Measurements from ENCODE around the gene TMEM175. TPM values are rescaled to one million over a fixed set of nuclear protein-coding genes. Genes with fewer than 3 reads are reported as not detected.
"Not testable (repeated sequence)": the region's sequence is repeated elsewhere in the genome, so short reads cannot be mapped to it uniquely, and the experiment has no call there.

TMEM175 gene
- total RNA-seq, 1 donor from 2014 or later = 28.0 TPM

GRCh38 chr4:929096-929765 lies 3.0 kb upstream of the TMEM175 start:
- Mint-ChIP-seq H3K27me3 (ENCODE audit: low read depth) (no peaks in the 10 kb centered on the region), H3K4me1 (peaks cover 32% of the 10 kb centered on the region), H3K36me3 (no peaks in the 10 kb centered on the region), H3K9me3 (no peaks in the 10 kb centered on the region), H3K27ac (no peak overlapping the region), H3K4me3 (no peak overlapping the region)
- no peak for TF ChIP-seq CTCF (IDR thresholded peaks at IDR 0.05; ENCODE audit: unreplicated experiment)
- peak in 1 of 2 experiments; percentile 24 for DNase-seq (ENCODE audit: low spot score in 2 of 2, unreplicated experiment in 2 of 2)

GRCh38 chr4:930028-930551 lies 2.2 kb upstream of the TMEM175 start:
- TF ChIP-seq CTCF (IDR thresholded peaks at IDR 0.05; ENCODE audit: unreplicated experiment) = no peak
- Mint-ChIP-seq H3K9me3 (no peaks in the 10 kb centered on the region), H3K4me1 (peaks cover 30% of the 10 kb centered on the region), H3K27me3 (ENCODE audit: low read depth) (no peaks in the 10 kb centered on the region), H3K36me3 (no peaks in the 10 kb centered on the region), H3K4me3 (peak overlapping the region; percentile 93), H3K27ac (no peak overlapping the region)
- no peak for DNase-seq (ENCODE audit: low spot score in 2 of 2, unreplicated experiment in 2 of 2)

GRCh38 chr4:930827-931193 lies 1.4 kb upstream of the TMEM175 start:
- no peak for TF ChIP-seq CTCF (IDR thresholded peaks at IDR 0.05; ENCODE audit: unreplicated experiment)
- no peak for DNase-seq (ENCODE audit: low spot score in 2 of 2, unreplicated experiment in 2 of 2)
- no peaks in the 10 kb centered on the region for H3K9me3 Mint-ChIP-seq
- peak overlapping the region; percentile 94 for H3K27ac Mint-ChIP-seq
- no peaks in the 10 kb centered on the region for H3K27me3 Mint-ChIP-seq (ENCODE audit: low read depth)
- H3K4me1 Mint-ChIP-seq = peaks cover 30% of the 10 kb centered on the region
- no peaks in the 10 kb centered on the region for H3K36me3 Mint-ChIP-seq
- H3K4me3 Mint-ChIP-seq = peak overlapping the region; percentile 93

GRCh38 chr4:931194-931959 lies 883 bp upstream of the TMEM175 start:
- Mint-ChIP-seq H3K9me3 (no peaks in the 10 kb centered on the region), H3K36me3 (no peaks in the 10 kb centered on the region), H3K4me3 (peak overlapping the region; percentile 93), H3K27ac (peak overlapping the region; percentile 94), H3K4me1 (peaks cover 26% of the 10 kb centered on the region), H3K27me3 (ENCODE audit: low read depth) (no peaks in the 10 kb centered on the region)
- TF ChIP-seq CTCF (IDR thresholded peaks at IDR 0.05; ENCODE audit: unreplicated experiment) = no peak
- DNase-seq (ENCODE audit: low spot score in 2 of 2, unreplicated experiment in 2 of 2) = peak in 1 of 2 experiments; percentile 35

GRCh38 chr4:932713-933070 lies 432 bp downstream of the TMEM175 start:
- H3K9me3 Mint-ChIP-seq = no peaks in the 10 kb centered on the region
- H3K4me3 Mint-ChIP-seq = peak overlapping the region; percentile 93
- no peak for DNase-seq (ENCODE audit: low spot score in 2 of 2, unreplicated experiment in 2 of 2)
- peak overlapping the region; percentile 92 for H3K27ac Mint-ChIP-seq
- no peaks in the 10 kb centered on the region for H3K27me3 Mint-ChIP-seq (ENCODE audit: low read depth)
- H3K4me1 Mint-ChIP-seq = peaks cover 25% of the 10 kb centered on the region
- no peaks in the 10 kb centered on the region for H3K36me3 Mint-ChIP-seq
- no peak for TF ChIP-seq CTCF (IDR thresholded peaks at IDR 0.05; ENCODE audit: unreplicated experiment)

DNA sequence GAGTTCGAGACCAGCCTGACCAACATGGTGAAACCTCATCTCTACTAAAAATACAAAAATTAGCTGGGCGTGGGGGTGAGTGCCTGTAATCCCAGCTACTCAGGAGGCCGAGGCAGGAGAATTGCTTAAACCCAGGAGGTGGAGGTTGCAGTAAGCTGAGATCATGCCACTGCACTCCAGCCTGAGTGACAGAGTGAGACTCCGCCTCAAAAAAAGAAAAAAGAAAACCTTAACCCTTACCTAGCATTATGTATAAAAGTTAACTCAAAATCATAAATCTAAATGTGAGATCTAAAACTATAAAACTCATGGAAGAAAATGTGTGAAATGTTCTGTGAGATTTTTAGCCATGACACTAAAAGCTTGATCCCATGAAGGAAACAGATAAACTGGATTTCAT lies 7.2 kb downstream of the TMEM175 start:
- H3K4me3 Mint-ChIP-seq; H3K4me1 Mint-ChIP-seq; H3K9me3 Mint-ChIP-seq; H3K27me3 Mint-ChIP-seq (ENCODE audit: low read depth); H3K36me3 Mint-ChIP-seq; H3K27ac Mint-ChIP-seq: not testable (repeated sequence)
- peak in 1 of 2 experiments; percentile 7 for DNase-seq (ENCODE audit: low spot score in 2 of 2, unreplicated experiment in 2 of 2)

Measured in mesothelial cell of epicardium (in vitro differentiated cells).